ENCODE results near the gene ARMC5. TPM values are rescaled to one million over a fixed set of nuclear protein-coding genes. Genes with fewer than 3 reads are reported as not detected.

ARMC5 gene
- total RNA-seq, 1 experiment from 2014 or later: 11.3 TPM

DNA sequence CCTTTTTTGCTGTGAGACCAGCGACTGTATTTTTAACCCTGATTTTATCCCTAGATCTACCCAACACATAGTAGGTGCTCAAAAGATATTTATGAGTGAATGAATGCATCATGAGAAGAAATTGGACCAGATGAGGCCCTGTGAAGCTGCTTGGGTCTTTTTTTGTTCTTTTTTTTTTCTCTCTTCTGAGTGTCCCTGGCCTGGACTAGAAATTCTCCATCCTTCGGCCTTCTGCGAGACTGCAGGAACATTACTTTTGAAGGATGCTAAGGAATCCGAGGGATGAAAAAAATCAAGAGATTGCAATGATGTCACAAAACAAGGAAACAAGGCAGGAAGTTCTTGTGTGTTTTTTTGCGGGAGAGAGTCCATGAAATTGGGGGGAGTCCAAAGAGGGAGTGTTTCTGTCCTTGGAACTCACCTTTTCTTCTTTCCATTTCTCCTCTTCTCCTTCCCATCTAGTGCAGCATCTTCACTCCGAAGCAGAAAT, 49.5 kb downstream of the ARMC5 start:
- Mint-ChIP-seq H3K4me1 (peaks cover 18% of the 10 kb centered on the region), H3K27me3 (ENCODE audit: low read depth) (peaks cover 9% of the 10 kb centered on the region), H3K4me3 (peak overlapping the region; percentile 92), H3K36me3 (no peaks in the 10 kb centered on the region), H3K9me3 (0 out of 2 replicates have a peak, but pooled peaks cover 4% of the 10 kb centered on the region), H3K27ac (peak overlapping the region; percentile 87)
- no peak for TF ChIP-seq MYBL2 (CRISPR knock-in tag; IDR thresholded peaks at IDR 0.05)
- no peak for TF ChIP-seq ATF3 (CRISPR knock-in tag; conservative IDR thresholded peaks at IDR 0.05)
- TF ChIP-seq ZBTB43 (CRISPR knock-in tag; IDR thresholded peaks at IDR 0.05): no peak
- TF ChIP-seq FOXP1 (CRISPR knock-in tag; IDR thresholded peaks at IDR 0.05; ENCODE audit: borderline replicate concordance): no peak
- TF ChIP-seq, protein P1, sequence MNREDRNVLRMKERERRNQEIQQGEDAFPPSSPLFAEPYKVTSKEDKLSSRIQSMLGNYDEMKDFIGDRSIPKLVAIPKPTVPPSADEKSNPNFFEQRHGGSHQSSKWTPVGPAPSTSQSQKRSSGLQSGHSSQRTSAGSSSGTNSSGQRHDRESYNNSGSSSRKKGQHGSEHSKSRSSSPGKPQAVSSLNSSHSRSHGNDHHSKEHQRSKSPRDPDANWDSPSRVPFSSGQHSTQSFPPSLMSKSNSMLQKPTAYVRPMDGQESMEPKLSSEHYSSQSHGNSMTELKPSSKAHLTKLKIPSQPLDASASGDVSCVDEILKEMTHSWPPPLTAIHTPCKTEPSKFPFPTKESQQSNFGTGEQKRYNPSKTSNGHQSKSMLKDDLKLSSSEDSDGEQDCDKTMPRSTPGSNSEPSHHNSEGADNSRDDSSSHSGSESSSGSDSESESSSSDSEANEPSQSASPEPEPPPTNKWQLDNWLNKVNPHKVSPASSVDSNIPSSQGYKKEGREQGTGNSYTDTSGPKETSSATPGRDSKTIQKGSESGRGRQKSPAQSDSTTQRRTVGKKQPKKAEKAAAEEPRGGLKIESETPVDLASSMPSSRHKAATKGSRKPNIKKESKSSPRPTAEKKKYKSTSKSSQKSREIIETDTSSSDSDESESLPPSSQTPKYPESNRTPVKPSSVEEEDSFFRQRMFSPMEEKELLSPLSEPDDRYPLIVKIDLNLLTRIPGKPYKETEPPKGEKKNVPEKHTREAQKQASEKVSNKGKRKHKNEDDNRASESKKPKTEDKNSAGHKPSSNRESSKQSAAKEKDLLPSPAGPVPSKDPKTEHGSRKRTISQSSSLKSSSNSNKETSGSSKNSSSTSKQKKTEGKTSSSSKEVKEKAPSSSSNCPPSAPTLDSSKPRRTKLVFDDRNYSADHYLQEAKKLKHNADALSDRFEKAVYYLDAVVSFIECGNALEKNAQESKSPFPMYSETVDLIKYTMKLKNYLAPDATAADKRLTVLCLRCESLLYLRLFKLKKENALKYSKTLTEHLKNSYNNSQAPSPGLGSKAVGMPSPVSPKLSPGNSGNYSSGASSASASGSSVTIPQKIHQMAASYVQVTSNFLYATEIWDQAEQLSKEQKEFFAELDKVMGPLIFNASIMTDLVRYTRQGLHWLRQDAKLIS (CRISPR knock-in tag; IDR thresholded peaks at IDR 0.05; ENCODE audit: borderline replicate concordance): no peak
- TF ChIP-seq SP1 (CRISPR knock-in tag; conservative IDR thresholded peaks at IDR 0.05): no peak
- no peak for TF ChIP-seq SMAD4 (CRISPR knock-in tag; IDR thresholded peaks at IDR 0.05)
- TF ChIP-seq KAT7 (CRISPR knock-in tag; IDR thresholded peaks at IDR 0.05; ENCODE audit: borderline replicate concordance): no peak
- TF ChIP-seq ERG (CRISPR knock-in tag; IDR thresholded peaks at IDR 0.05): no peak
- no peak for TF ChIP-seq STAT6 (CRISPR knock-in tag; conservative IDR thresholded peaks at IDR 0.05; ENCODE audit: low read depth)
- TF ChIP-seq ZNF138 (CRISPR knock-in tag; conservative IDR thresholded peaks at IDR 0.05): no peak
- no peak for TF ChIP-seq PRRX2 (CRISPR knock-in tag; IDR thresholded peaks at IDR 0.05)
- TF ChIP-seq, protein P2, sequence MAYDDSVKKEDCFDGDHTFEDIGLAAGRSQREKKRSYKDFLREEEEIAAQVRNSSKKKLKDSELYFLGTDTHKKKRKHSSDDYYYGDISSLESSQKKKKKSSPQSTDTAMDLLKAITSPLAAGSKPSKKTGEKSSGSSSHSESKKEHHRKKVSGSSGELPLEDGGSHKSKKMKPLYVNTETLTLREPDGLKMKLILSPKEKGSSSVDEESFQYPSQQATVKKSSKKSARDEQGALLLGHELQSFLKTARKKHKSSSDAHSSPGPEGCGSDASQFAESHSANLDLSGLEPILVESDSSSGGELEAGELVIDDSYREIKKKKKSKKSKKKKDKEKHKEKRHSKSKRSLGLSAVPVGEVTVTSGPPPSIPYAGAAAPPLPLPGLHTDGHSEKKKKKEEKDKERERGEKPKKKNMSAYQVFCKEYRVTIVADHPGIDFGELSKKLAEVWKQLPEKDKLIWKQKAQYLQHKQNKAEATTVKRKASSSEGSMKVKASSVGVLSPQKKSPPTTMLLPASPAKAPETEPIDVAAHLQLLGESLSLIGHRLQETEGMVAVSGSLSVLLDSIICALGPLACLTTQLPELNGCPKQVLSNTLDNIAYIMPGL (CRISPR knock-in tag; IDR thresholded peaks at IDR 0.05): no peak
- no peak for TF ChIP-seq JAZF1 (CRISPR knock-in tag; IDR thresholded peaks at IDR 0.05)
- no peak for TF ChIP-seq RORB (CRISPR knock-in tag; IDR thresholded peaks at IDR 0.05)
- TF ChIP-seq EMX1 (CRISPR knock-in tag; IDR thresholded peaks at IDR 0.05): no peak
- TF ChIP-seq ZNF423 (CRISPR knock-in tag; IDR thresholded peaks at IDR 0.05): no peak
- TF ChIP-seq, protein P3, sequence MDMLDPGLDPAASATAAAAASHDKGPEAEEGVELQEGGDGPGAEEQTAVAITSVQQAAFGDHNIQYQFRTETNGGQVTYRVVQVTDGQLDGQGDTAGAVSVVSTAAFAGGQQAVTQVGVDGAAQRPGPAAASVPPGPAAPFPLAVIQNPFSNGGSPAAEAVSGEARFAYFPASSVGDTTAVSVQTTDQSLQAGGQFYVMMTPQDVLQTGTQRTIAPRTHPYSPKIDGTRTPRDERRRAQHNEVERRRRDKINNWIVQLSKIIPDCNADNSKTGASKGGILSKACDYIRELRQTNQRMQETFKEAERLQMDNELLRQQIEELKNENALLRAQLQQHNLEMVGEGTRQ (CRISPR knock-in tag; IDR thresholded peaks at IDR 0.05): no peak
- no peak for TF ChIP-seq FOXJ3 (CRISPR knock-in tag; IDR thresholded peaks at IDR 0.05; ENCODE audit: borderline replicate concordance)
- no peak for TF ChIP-seq CTCF (IDR thresholded peaks at IDR 0.05)
- DNase-seq (ENCODE audit: low spot score) (no peak), ATAC-seq (no peak)
- ChIA-PET CTCF (interaction anchor here (0.8 to 1.3 kb wide), 5 partner anchors 20 to 206 kb away, joined by 3 to 9 read pairs (median 4); no protein-coding TSS in a partner anchor), POLR2A (interaction anchor here (0.7 to 1.0 kb wide), 4 partner anchors 16 to 204 kb away, joined by 3 to 7 read pairs (median 6); a partner anchor contains a TSS)
